ENCODE results near the gene FHL5.
"Not testable (repeated sequence)": the region's sequence is repeated elsewhere in the genome, so short reads cannot be mapped to it uniquely, and the experiment has no call there.

Gene FHL5

DNA sequence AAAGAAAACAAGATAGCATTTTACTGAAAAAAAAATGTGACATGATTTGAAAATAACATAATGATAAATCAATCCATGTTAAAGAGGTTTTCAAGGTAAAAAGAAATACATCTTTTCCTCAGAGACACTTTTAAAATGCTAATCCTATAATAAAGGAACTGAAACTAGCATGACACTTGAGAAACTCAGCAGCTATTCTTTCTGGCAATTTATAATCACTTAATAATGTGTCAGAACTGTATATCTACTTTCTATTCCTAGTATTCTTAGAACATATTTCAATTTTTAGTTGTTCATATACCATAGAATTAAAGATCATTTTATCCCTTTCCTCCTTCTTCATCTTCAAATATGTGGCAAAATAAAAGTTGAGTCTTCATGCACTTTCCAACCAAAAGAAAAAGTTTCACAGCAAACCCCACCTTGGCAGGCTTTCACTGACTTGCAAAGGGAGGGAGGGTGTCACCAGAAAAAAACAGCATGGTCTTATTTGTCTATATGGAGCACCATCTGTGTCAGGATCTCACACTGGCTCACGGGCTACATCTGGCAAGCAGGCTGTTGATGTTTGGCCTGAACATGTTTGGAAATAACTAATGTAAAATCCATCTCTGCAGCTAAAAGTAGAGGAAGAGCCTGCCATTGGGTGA is 48.5 kb downstream of the FHL5 start:
- DNase-seq: no peak

DNA sequence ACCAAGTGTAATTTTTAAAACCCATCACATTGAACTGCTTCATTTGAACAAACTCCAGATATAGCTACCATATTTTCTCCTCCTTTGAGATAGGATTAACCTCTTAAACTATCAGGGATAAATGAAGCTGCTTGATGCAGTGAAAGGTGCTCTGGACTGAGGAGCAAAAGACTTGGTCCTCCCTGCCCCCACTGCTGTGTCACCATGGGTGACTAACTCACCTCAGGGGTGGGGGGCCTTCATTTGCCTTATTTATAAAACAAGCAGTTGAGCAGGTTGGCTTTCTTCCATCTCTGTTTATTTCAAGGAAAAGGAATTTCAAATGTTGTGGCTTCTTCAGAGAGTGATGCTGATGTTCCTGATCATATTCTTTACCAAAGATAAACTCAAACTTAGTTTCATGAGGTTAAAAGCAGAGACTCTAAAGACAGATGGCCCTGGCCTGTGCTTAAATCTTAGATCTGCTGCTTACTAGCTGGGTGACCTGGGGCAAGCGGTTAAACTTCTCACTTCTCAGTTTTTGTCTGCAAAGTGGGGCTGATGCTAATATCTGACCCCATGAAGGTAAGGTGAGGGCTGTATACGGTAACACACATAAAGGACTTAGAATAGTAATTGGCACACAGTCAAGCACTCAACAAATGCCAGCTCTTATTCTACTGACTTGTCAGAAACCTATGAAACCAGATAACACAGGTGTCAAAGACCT is 50.5 kb downstream of the FHL5 start:
- DNase-seq: no peak

DNA sequence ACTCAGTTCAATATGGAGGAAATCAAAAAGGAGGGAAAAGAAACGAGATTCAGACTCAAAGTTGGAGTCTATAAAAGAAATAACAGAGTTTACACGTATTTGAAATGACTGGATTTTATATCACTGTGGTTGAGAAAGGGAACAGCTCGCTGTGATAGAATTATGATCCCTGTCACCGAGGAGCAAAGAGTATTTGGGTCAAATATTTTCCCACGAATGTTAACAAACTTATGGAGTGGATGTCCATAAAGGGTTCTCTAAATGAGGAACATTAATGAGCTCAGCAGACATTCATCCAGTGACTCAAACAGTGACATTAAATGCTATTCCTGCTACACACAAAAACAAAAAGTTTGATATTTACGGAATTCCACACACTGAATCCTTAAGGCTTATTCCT is 57.9 kb downstream of the FHL5 start:
- no peak for DNase-seq

DNA sequence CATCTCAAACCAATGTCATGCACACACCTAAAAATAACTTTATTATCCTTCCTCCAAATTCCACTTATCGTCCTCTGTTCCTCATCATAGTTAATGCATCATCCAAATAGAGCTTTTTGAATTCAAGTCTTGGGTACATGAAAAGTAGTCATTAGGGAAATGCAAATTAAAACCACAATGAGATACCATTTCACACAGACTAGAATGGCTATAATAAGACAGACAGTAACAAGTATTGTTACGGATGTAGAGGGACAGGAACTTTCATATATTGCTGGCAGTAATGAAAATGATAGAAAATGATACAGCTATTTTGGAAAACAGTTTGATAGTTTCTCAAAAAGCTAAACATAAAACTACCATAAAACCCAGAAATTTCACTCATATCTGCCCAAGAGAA is 59.1 kb downstream of the FHL5 start:
- DNase-seq: no peak

DNA sequence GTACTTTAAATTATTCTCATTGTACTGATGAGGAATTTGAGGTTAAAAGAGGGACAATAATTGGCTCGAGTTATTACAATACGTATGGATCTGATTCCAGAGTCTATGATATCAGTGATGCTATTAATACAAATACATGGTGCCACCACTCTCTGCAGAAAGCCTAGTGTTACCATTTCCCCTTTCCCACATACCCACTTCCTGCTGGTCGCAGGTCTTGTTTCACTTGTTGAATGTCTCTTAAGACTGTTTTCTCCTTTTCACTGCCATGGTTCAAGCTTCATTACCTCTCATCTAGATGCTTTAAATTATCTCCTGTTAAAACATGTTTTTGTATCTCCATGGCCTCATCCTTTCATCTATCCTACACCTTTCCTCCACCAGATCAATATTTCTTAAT is 62.0 kb downstream of the FHL5 start:
- no peak for DNase-seq

DNA sequence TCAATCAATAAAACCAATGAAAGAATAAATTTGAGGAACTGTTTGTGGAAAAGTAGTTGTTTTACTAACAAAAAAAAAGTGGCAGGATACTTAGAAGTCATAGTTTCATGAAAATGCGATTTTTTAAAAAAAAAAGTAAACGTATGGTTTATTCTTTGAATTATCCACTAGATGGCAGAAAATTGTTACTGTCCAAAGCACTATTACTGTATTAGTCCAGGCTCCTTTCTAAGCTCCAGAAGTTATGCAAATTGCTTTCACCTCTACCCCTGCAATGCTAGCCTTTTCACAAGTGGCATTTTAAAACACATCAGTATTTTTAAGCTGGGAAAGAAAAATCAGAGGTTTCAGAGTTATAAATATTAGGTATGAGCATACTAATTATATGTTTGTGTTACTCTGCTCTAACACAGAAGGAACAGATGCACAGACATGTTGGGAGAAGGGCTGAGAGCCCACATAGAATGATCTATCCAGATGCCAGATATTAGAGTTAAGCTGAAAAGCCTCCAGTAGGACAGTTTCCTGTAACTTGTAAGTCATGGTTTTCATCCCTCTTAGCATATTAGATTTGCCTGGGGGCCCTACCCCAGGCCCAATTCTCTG is 63.9 kb downstream of the FHL5 start:
- no peak for DNase-seq

DNA sequence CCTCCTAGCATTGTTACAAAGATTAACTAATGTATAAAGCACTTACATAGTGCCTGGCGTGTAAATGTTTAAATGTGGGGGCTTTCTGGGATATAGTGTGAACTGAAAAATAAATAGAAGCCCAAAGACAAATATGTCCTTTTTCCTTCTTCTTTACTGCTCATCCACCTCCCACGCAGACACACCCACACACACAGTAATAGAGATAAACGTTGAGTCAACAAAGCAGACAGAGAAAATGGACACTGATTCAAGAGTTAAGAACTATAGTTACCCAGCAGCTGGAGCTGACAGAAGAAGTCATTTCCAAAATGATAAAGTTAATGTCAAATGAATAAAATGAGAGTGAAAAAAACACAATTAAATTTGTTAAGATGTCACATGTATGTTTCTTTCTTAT is 68.3 kb downstream of the FHL5 start:
- DNase-seq: no peak

DNA sequence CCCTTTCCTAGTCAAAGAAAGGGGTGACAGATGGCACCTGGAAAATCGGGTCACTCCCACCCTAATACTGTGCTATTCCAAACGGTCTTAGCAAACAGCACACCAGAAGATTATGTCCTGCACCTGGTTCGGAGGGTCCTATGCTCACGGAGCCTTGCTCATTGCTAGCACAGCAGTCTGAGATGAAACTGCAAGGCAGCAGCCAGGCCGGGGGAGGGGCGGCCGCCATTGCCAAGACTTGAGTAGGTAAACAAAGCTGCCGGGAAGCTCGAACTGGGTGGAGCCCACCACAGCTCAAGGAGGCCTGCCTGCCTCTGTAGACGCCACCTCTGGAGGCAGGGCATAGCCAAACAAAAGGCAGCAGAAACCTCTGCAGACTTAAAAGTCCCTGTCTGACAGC is 75.1 kb downstream of the FHL5 start:
- not testable (repeated sequence) for DNase-seq

DNA sequence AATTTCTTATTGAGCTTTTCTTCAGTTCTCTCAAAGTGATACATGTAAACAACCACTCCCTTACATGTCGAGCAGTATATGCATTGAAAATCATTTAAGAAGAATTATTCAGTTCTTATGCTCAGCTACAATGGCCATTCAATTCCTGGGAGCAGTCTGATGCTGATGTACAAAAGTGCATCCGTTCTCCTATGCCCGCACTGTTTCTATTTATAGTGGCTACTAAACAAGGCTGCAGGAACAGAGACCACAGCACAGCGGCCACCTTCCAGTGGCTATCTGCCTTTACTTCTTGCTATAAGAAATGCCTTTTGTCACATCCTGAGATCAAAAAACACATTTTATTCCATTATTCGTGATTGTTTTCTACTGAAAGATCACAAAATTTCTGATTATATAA is 82.2 kb downstream of the FHL5 start:
- no peak for DNase-seq

DNA sequence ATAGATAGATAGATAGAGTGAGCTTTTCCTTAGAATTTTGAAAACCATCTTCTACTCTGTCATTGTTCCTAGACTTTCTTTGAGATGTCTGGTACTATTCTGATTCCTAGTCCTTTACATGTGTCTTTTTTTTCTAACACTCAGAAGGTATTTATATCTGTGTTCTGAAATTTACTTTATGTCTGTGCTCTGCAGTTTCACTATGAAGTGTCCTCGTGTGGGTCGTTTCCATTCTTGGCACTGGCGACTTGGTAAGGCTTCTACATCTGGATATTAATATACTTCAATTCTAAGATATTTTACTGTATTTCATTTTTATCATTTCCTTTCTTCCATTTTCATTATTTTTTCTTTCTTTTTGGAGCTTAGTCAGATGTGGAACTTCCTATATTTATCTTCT is 87.0 kb downstream of the FHL5 start:
- DNase-seq: no peak

DNA sequence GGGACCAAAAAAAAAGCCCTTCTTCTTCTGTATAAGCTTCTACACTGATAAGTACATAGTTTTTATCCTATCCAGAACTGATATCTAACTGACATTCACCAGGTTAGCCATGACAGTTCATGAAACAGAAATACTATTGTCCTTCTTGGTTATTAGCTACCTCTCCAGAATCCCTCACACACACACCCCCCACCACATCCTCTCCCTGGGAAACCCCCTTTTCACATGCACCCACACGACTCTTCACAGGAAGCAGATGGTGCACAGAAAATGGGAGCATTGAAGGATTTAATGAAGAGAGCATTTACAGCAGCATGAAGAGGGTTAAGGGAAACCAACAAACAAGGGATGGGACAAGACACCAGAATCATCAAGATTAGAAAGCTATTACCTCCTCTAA is 88.9 kb downstream of the FHL5 start:
- DNase-seq: no peak

- DNase-seq: no peak
These were observed 89.6 kb downstream of the FHL5 start for GRCh38 chr6:96652552-96652951.

- DNase-seq: no peak
These were observed 90.3 kb downstream of the FHL5 start for GRCh38 chr6:96653181-96653580.

GRCh38 chr6:96656567-96656966 is 93.6 kb downstream of the FHL5 start:
- DNase-seq: no peak

- DNase-seq: no peak
These were observed 94.4 kb downstream of the FHL5 start for GRCh38 chr6:96657344-96657743.

DNA sequence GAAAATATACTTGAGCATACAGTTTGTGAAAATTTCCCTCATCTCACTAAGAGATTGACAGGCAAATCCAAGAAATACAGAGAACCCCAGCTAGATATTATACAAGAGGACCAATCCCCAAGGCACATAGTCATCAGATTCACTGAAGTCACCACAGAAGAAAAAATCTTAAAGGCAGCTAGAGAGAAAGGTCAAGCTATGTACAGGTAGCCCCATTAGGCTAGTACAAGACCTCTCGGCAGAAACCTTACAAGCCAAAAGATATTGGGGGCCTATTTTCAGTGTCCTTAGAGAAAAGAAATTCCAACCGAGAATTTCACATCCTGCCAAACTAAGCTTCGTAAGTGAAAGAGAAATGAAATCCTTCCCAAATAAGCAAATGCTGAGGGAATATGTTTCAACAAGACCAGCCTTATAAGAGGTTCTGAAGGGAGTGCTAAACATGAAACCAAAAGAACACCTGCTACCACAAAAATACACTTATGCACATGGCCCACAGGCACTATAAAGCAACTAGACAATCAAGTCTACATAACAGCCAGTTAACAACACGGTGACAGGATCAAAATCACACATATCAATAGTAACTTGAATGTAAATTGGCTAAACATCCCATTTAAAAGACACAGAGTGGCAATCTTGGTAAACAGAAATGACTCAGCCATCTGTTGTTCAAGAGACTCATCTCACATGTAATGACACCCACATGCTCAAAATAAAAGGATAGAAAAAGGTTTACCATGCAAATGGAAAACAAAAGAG is 96.3 kb downstream of the FHL5 start:
- DNase-seq: no peak

Data from stimulated activated naive CD4-positive, alpha-beta T cell treated with Interleukin-2 at 50 U/mL for 16 hours (primary cell).